Measurements from ENCODE around the gene IDH3G. TPM values are rescaled to one million over a fixed set of nuclear protein-coding genes. Genes with fewer than 3 reads are reported as not detected.

Gene IDH3G
- total and polyA plus RNA-seq, 2 of the 8 experiments (the other 6 are each of a cell fraction or from before 2014, with no cell fraction given): 39.4 to 66.7 TPM

GRCh38 chrX:153783378-153784013, 10.7 kb downstream of the IDH3G start:
- no peak overlapping the region for H2BK120ac ChIP-seq (replicated peaks; ENCODE audit: low read depth, low read length)
- no peak overlapping the region for H2AFZ ChIP-seq (ENCODE audit: low read length)
- H3K27ac ChIP-seq (ENCODE audit: low read depth, low read length): no peak overlapping the region
- peaks cover 0 to 2% of the 10 kb centered on the region in 2 experiments for H4K20me1 ChIP-seq (replicated peaks in 1 of 2; ENCODE audit: control insufficient read depth in 1 of 2, insufficient read depth in 2 of 2, low read length in 2 of 2)
- ChIA-PET CTCF (ENCODE audit: partially characterized antibody) (interaction anchor here (0.9 to 2.8 kb wide), 4 partner anchors 8 to 127 kb away, joined by 3 to 14 read pairs (median 4); no protein-coding TSS in a partner anchor), POLR2A (ENCODE audit: partially characterized antibody) (interaction anchor here (1.0 kb wide), 1 partner anchor 123 kb away, joined by 3 read pairs; no protein-coding TSS in a partner anchor)
- H3K4me1 ChIP-seq (replicated peaks in 1 of 4; ENCODE audit: control insufficient read depth in 3 of 4, insufficient read depth in 4 of 4, low read length in 3 of 4): no peaks in the 10 kb centered on the region
- H3K56ac ChIP-seq (replicated peaks; ENCODE audit: insufficient read length, low read depth, low read length): no peak overlapping the region
- H3K18ac ChIP-seq (ENCODE audit: extremely low read depth, low read length): no peak overlapping the region
- no peak overlapping the region for H3K4me3 ChIP-seq (ENCODE audit: extremely low read depth in 1 of 4, insufficient read depth in 2 of 4, low read depth in 3 of 4, low read length in 4 of 4)
- WGBS, 2 experiments (ENCODE audit: extremely low coverage in 1 of 2, insufficient coverage in 1 of 2, insufficient read length in 1 of 2, insufficient replicate concordance in 2 of 2, low coverage in 1 of 2, low lambda C conversion rate in 2 of 2, missing lambda C conversion rate in 1 of 2): 91% methylated on average over 6 of the region's 24 CpGs; no CpG with 5 or more reads in 1 of the 2 experiments
- H2BK20ac ChIP-seq (ENCODE audit: low read length): no peak overlapping the region
- no peak overlapping the region for H2AK5ac ChIP-seq (ENCODE audit: low read depth, low read length)
- H3K14ac ChIP-seq (ENCODE audit: insufficient read length): no peak overlapping the region
- H3K27me3 ChIP-seq (replicated peaks in 1 of 4; ENCODE audit: control insufficient read depth in 3 of 4, extremely low read depth in 1 of 4, insufficient read depth in 3 of 4, low read length in 3 of 4): no peaks in the 10 kb centered on the region
- H2BK12ac ChIP-seq (ENCODE audit: low read depth, low read length): no peak overlapping the region
- DNase-seq (ENCODE audit: low read depth in 1 of 2, low spot score in 2 of 2) (no peak), FAIRE-seq (no peak)
- no peaks in the 10 kb centered on the region for H3K79me1 ChIP-seq (ENCODE audit: low read depth, low read length)
- no peaks in the 10 kb centered on the region for H3K79me2 ChIP-seq (ENCODE audit: control insufficient read depth in 1 of 2, insufficient read depth in 2 of 2, low read length in 2 of 2)
- TF ChIP-seq KDM5A (IDR thresholded peaks at IDR 0.05; ENCODE audit: low read length): no peak
- TF ChIP-seq CBX5 (IDR thresholded peaks at IDR 0.05; ENCODE audit: low read depth, low read length): no peak
- no peak for TF ChIP-seq CHD1 (IDR thresholded peaks at IDR 0.05; ENCODE audit: low read depth, low read length)
- no peak for TF ChIP-seq YY1 (IDR thresholded peaks at IDR 0.05; ENCODE audit: low read depth, low read length)
- no peak for TF ChIP-seq TAF1 (IDR thresholded peaks at IDR 0.05; ENCODE audit: low read depth, low read length)
- TF ChIP-seq KDM4A (IDR thresholded peaks at IDR 0.05; ENCODE audit: low read depth, low read length, severe bottlenecking): no peak
- TF ChIP-seq EP300 (IDR thresholded peaks at IDR 0.05; ENCODE audit: borderline replicate concordance in 1 of 2, low read depth in 2 of 2, low read length in 2 of 2): no peak
- no peak for TF ChIP-seq MAFK (IDR thresholded peaks at IDR 0.05; ENCODE audit: low read depth, low read length)
- H2BK5ac ChIP-seq (ENCODE audit: low read depth, low read length): no peak overlapping the region
- H3K9ac ChIP-seq (replicated peaks in 1 of 4; ENCODE audit: extremely low read depth in 1 of 4, low read depth in 3 of 4, low read length in 3 of 4): no peak overlapping the region
- no peak overlapping the region for H3K4ac ChIP-seq (replicated peaks; ENCODE audit: insufficient read length, low read depth, low read length)
- no peak overlapping the region for H4K8ac ChIP-seq (ENCODE audit: extremely low read depth, insufficient read depth, low read length)
- no peak overlapping the region for H3K23ac ChIP-seq (ENCODE audit: insufficient read length)
- H3K36me3 ChIP-seq (ENCODE audit: control insufficient read depth in 2 of 4, insufficient read depth in 4 of 4, low read length in 3 of 4): peaks cover 0 to 5% (median 0%) of the 10 kb centered on the region in 4 experiments; a peak in 2 of 8 replicates
- H4K5ac ChIP-seq (ENCODE audit: insufficient read length, low read depth, low read length): no peak overlapping the region
- no peak overlapping the region for H3K4me2 ChIP-seq (ENCODE audit: insufficient read depth in 1 of 2, low read depth in 2 of 2, low read length in 2 of 2)
- no peak overlapping the region for H2BK15ac ChIP-seq (ENCODE audit: low read length)
- no peaks in the 10 kb centered on the region for H3K23me2 ChIP-seq (ENCODE audit: low read depth, low read length)
- H4K91ac ChIP-seq (replicated peaks; ENCODE audit: insufficient read length, low read length): no peak overlapping the region
- H3K9me3 ChIP-seq (ENCODE audit: insufficient read depth in 2 of 2, low read depth in 1 of 2, low read length in 1 of 2): no peaks in the 10 kb centered on the region

Measured in H1 (cell line).